ENCODE data around the gene ST3GAL3. TPM values are rescaled to one million over a fixed set of nuclear protein-coding genes. Genes with fewer than 3 reads are reported as not detected.
A peak's percentile ranks its signal among the peaks of the same experiment; 100 is the strongest.

Gene ST3GAL3
- total and polyA plus RNA-seq, 2 donors (not counting 1 experiment from before 2014, with no cell fraction given): 13.7 to 16.3 TPM

DNA sequence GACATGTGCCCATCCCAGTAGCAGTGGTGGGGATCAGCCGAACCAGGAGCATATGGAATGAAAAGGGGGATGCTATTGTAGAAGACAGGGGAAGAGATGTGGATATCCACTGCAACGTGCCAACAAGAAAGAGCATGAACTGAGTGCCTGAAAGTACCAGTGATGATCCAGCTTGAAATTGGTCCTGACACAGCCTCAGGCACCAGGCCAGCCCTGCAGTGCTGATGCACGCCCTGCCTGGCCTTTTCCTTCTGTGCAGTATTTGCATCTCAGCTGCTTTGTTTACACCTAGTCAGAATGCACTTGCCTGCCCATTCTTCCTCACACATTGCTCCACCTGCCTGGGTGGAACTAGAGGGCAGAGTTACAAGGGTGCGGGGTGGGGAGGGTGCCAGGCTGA is 176.0 kb downstream of the ST3GAL3 start:
- no peaks in the 10 kb centered on the region for H4K20me1 ChIP-seq (ENCODE audit: control insufficient read depth, extremely low read depth, insufficient read depth, low read length)
- no peak overlapping the region for H3K4me3 ChIP-seq (replicated peaks in 1 of 4; ENCODE audit: control extremely low read depth in 1 of 4, insufficient read depth in 1 of 4, low read depth in 3 of 4, low read length in 4 of 4)
- no peak for TF ChIP-seq EZH2 (IDR thresholded peaks at IDR 0.05; ENCODE audit: low read length, missing control alignments)
- TF ChIP-seq, protein P1, sequence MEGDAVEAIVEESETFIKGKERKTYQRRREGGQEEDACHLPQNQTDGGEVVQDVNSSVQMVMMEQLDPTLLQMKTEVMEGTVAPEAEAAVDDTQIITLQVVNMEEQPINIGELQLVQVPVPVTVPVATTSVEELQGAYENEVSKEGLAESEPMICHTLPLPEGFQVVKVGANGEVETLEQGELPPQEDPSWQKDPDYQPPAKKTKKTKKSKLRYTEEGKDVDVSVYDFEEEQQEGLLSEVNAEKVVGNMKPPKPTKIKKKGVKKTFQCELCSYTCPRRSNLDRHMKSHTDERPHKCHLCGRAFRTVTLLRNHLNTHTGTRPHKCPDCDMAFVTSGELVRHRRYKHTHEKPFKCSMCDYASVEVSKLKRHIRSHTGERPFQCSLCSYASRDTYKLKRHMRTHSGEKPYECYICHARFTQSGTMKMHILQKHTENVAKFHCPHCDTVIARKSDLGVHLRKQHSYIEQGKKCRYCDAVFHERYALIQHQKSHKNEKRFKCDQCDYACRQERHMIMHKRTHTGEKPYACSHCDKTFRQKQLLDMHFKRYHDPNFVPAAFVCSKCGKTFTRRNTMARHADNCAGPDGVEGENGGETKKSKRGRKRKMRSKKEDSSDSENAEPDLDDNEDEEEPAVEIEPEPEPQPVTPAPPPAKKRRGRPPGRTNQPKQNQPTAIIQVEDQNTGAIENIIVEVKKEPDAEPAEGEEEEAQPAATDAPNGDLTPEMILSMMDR (conservative IDR thresholded peaks at IDR 0.05 in 1 of 2, IDR thresholded peaks at IDR 0.05 in 1 of 2; ENCODE audit: low read depth in 1 of 2, low read length in 2 of 2): no peak
- H3K9ac ChIP-seq (ENCODE audit: insufficient read depth, low read length): no peak overlapping the region
- H3K9me3 ChIP-seq (ENCODE audit: control insufficient read depth, insufficient read depth, low read depth, low read length): no peaks in the 10 kb centered on the region
- no peak overlapping the region for H2AFZ ChIP-seq (ENCODE audit: low read length)
- H3K27me3 ChIP-seq (ENCODE audit: control insufficient read depth, insufficient read depth, low read length): no peaks in the 10 kb centered on the region
- H3K79me2 ChIP-seq (ENCODE audit: control insufficient read depth, insufficient read depth, low read length): no peaks in the 10 kb centered on the region
- no peaks in the 10 kb centered on the region for H3K4me1 ChIP-seq (ENCODE audit: control insufficient read depth, extremely low read depth, insufficient read depth, low read length)
- no peak overlapping the region for H3K4me2 ChIP-seq (ENCODE audit: extremely low read depth, insufficient read depth, low read length)
- H3K36me3 ChIP-seq (ENCODE audit: control insufficient read depth, insufficient read depth, low read length): no peaks in the 10 kb centered on the region
- no peak for DNase-seq (ENCODE audit: low read depth in 2 of 2)
- H3K27ac ChIP-seq (ENCODE audit: insufficient read depth, low read length): no peak overlapping the region

DNA sequence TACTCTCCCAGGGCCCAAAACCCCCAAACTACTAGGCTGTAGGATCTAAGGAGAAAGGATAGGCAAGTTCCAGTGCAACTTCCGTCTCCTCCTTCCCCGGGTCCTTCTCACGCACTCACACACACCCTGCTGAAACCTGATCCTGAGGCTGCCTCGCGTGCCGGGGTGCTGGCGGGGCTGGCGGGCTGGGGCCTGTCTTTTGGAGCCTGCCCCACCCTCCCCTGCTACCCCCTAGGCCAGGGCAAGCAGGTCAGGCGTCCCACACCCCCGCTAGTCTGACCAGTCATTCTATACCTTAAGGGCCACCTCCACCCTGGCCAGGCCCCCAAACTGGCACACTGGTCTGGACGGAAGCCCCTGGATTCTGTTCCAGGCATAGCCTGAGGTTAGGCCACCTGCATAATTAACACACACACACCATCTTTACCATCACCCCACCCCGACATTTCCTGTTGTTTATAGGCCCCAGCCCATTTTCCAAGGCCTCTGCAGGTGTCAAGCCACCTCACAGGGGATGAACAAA is 178.0 kb downstream of the ST3GAL3 start:
- H3K4me1 ChIP-seq (ENCODE audit: control insufficient read depth, extremely low read depth, insufficient read depth, low read length): no peaks in the 10 kb centered on the region
- TF ChIP-seq, protein P1 (conservative IDR thresholded peaks at IDR 0.05 in 1 of 2, IDR thresholded peaks at IDR 0.05 in 1 of 2; ENCODE audit: low read depth in 1 of 2, low read length in 2 of 2): no peak
- no peak for TF ChIP-seq EZH2 (IDR thresholded peaks at IDR 0.05; ENCODE audit: low read length, missing control alignments)

DNA sequence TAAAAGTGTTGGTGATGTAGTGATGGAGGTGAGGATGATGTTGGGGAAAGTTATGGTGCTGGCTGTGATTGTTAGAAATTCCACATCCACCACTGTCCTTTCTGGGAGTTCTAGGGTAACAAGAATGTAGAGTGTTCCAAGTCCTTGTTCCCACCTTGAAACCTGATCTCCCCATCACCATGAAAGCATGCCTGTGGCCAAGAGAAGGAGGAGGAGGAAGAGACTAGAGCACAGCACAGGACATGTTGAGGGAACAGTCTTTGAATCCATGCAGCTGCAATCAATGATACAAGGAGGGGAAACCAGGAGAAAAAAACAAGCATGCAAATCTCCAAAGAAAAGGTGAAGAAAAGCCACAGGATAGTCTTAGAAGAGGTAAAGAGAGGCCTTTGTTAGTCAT is 180.4 kb downstream of the ST3GAL3 start:
- Histone ChIP-seq H3K9me3 (ENCODE audit: control insufficient read depth, insufficient read depth, low read depth, low read length) (no peaks in the 10 kb centered on the region), H4K20me1 (ENCODE audit: control insufficient read depth, extremely low read depth, insufficient read depth, low read length) (no peaks in the 10 kb centered on the region), H3K9ac (ENCODE audit: insufficient read depth, low read length) (no peak overlapping the region), H3K79me2 (ENCODE audit: control insufficient read depth, insufficient read depth, low read length) (no peaks in the 10 kb centered on the region), H3K4me3 (replicated peaks in 1 of 4; ENCODE audit: control extremely low read depth in 1 of 4, insufficient read depth in 1 of 4, low read depth in 3 of 4, low read length in 4 of 4) (no peak overlapping the region), H3K36me3 (ENCODE audit: control insufficient read depth, insufficient read depth, low read length) (no peaks in the 10 kb centered on the region), H2AFZ (ENCODE audit: low read length) (no peak overlapping the region), H3K27ac (ENCODE audit: insufficient read depth, low read length) (no peak overlapping the region), H3K4me1 (ENCODE audit: control insufficient read depth, extremely low read depth, insufficient read depth, low read length) (no peaks in the 10 kb centered on the region), H3K27me3 (ENCODE audit: control insufficient read depth, insufficient read depth, low read length) (no peaks in the 10 kb centered on the region), H3K4me2 (ENCODE audit: extremely low read depth, insufficient read depth, low read length) (no peak overlapping the region)
- DNase-seq (ENCODE audit: low read depth in 2 of 2): peak in 1 of 2 donors; percentile 6
- TF ChIP-seq, protein P1 (conservative IDR thresholded peaks at IDR 0.05 in 1 of 2, IDR thresholded peaks at IDR 0.05 in 1 of 2; ENCODE audit: low read depth in 1 of 2, low read length in 2 of 2): no peak

More for the DNA sequence above, 178.0 kb downstream of the ST3GAL3 start:
- no peaks in the 10 kb centered on the region for H3K27me3 ChIP-seq (ENCODE audit: control insufficient read depth, insufficient read depth, low read length)
- H3K27ac ChIP-seq (ENCODE audit: insufficient read depth, low read length): no peak overlapping the region
- H3K4me3 ChIP-seq (replicated peaks in 1 of 4; ENCODE audit: control extremely low read depth in 1 of 4, insufficient read depth in 1 of 4, low read depth in 3 of 4, low read length in 4 of 4): no peak overlapping the region
- no peaks in the 10 kb centered on the region for H3K79me2 ChIP-seq (ENCODE audit: control insufficient read depth, insufficient read depth, low read length)
- no peaks in the 10 kb centered on the region for H3K36me3 ChIP-seq (ENCODE audit: control insufficient read depth, insufficient read depth, low read length)
- no peaks in the 10 kb centered on the region for H3K9me3 ChIP-seq (ENCODE audit: control insufficient read depth, insufficient read depth, low read depth, low read length)
- no peak overlapping the region for H3K4me2 ChIP-seq (ENCODE audit: extremely low read depth, insufficient read depth, low read length)
- no peak overlapping the region for H2AFZ ChIP-seq (ENCODE audit: low read length)
- no peaks in the 10 kb centered on the region for H4K20me1 ChIP-seq (ENCODE audit: control insufficient read depth, extremely low read depth, insufficient read depth, low read length)
- no peak overlapping the region for H3K9ac ChIP-seq (ENCODE audit: insufficient read depth, low read length)
- DNase-seq (ENCODE audit: low read depth in 2 of 2): no peak
